HG03159 (cell line): ENCODE measurements around the gene MPIG6B.

Experiments
- ATAC-seq: cut with Tn5 transposase; IDR thresholded peaks from one replicate; pipeline ENCODE4 v1.9.1; 2021; ENCODE audit warnings: mild to moderate bottlenecking, moderate library complexity; ENCODE audit not compliant: unreplicated experiment

The MPIG6B gene

DNA sequence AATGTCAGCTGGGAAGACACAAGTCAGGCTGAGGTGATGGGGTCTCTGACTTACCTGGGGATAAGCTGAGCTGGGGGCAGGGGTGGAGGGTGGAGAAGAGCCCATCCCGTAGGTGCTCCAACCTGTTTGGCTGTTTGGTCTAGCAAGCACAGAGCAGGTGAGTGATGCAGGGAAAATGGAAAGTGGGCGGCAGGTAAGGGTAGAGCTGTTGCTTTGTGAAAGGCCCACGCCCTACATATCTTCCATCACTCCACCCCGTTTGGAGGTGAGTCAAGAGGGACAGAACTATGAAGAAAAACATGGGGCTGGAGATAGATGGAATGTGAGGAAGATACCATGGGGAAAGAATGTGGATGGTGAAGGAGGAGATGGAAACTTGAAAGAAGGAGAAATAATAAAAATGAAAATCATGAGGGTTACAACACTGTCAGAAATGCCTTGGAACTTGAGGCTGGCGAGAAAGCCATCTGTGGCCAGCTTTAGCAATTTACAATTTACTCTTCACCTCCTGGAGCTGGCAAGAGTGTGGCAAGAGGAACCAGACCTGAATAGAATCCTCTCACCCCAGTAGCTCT, 2.9 kb upstream of the MPIG6B start:
- ATAC-seq = no peak

DNA sequence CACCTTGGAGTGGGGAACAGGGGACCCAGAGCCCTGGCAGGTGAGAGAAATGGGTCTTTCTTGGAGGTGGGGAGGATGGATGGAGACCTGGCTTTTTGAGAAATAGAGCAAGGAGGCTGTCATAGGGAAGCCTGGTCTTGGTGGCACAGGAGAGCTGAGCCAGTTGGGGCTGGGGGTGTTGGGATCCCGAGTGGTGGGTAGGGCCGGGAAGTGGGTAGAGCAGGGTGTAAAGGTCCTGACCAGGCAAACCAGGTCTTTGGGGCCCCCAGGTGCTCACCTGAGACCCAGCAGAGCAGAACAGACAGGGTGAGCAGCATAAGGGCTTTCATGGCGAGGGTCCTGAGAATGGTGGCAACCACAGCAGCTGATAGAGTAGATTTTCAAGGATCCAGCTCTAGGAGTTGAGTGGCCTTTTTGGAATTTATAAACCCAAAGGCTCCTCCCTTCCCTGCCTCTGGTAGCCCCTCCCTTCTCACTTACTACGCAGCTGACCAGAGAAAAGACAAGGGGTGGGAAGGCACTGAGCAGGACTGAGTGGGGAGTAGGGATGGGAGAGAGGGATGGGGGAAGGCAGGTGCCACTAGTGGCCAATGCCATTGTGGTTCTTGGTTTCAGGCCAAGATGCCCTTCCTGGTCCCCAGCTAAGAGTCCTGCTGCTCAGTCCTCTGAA, 1.7 kb upstream of the MPIG6B start, which contains the start of gene LY6G6C:
Gene LY6G6C (minus strand): TSS at position 396 of the 670 bp plus-strand sequence. CDS start 67 bp downstream, at position 329.
- no peak for ATAC-seq

- ATAC-seq = no peak
Observed at GRCh38 chr6:31722173-31722572, 1.0 kb upstream of the MPIG6B start.

DNA sequence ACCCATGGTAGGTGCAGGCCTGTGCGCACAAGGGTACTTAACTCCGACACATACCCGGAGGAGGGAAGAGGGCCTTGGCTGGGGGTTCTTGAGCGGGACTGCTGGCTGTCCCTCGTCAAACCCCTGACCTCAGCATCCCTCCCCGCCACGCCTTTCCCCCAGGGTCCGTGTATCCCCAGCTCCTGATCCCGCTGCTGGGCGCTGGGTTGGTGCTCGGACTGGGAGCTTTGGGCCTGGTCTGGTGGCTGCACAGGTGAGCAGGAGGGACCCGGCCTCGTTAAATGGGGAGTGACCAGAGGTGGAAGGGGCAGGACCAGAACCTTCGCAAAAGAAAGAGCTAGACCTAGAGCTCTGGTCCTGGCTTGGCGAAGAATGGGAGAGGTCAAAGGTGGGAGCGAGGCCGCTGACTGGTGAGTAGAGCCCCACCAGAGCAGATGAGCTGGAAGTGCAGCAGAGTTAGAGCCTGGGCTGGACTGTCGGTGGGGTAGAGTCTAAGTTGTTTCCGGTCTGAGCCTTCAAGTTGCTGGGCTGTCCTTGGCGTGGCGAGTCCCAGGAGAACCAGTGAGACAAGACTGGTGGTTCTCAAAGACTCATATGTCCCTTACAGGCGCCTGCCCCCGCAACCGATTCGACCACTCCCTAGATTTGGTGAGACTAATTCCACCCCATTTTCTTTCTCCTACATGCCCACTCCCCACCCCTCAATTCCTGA, 963 bp downstream of the MPIG6B start:
- ATAC-seq = no peak

DNA sequence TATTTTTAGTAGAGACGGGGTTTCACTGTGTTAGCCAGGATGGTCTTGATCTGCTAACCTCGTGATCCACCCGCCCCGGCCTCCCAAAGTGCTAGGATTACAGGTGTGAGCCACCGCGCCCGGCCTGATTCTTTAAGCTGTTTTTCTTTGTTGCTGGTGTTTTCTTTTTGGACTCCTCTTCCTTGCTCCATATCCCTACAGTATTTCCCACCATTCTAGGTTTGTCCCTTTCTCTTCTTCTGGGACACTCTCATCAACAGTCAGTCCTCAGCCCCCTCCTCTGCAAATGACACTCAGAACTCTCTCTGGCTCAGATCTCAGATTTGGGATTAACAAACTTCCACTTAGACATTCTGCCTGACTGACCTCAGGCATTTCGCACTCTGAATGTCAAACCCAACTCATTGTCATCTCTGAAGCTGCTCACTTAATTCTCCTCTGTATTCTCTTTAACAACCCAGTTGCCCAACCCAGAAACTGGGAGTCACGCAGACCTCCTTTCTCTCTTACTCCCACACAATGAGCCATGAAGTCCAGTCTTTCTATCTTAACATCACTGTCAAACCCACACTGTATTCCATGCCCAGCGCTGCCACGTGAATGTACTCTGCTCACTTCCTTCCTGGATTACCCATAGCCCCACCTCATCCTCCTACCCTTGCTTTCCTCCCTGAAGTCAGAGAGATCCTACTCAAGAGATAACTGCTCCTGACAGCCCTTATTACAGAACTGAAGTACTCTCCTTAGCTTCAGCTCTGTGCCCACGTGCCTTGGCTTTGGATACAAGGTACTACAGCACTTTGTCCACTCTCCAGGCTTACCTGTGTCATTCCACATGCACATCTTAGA, 2.6 kb downstream of the MPIG6B start:
- no peak for ATAC-seq

DNA sequence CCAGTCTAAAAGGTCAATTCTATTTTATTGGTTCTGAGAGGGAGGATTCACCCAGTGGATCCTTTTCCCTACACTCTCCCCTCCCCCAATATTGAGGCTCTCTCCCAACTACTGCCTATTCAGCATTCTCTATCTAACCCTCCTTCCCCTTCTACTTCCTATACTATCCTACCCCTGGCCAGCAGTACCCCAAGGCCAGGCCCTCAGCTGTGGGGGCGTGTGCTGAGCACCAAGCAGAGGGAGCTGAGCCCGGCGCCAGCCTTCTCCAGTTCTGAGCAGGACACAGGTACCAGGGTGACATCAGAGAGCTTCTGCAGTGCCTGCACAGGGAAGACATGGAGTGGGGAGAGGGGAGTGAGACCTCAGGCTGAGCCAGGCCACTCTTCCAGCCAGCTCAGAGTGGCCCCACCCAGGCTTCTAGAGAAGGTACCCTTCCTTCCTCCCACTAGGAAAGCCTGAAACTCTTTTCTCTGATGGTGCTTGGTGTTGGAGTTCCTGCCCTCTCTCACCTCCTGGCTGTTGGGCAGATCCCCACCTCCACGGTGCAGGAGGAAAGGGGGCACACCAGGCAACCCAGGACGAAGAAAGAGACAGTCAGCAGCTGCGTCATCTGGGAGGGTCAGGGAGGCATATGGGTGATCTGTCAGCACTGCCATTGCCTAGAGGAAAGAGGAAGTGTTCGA, 4.0 kb downstream of the MPIG6B start:
- ATAC-seq = peak; percentile 52

DNA sequence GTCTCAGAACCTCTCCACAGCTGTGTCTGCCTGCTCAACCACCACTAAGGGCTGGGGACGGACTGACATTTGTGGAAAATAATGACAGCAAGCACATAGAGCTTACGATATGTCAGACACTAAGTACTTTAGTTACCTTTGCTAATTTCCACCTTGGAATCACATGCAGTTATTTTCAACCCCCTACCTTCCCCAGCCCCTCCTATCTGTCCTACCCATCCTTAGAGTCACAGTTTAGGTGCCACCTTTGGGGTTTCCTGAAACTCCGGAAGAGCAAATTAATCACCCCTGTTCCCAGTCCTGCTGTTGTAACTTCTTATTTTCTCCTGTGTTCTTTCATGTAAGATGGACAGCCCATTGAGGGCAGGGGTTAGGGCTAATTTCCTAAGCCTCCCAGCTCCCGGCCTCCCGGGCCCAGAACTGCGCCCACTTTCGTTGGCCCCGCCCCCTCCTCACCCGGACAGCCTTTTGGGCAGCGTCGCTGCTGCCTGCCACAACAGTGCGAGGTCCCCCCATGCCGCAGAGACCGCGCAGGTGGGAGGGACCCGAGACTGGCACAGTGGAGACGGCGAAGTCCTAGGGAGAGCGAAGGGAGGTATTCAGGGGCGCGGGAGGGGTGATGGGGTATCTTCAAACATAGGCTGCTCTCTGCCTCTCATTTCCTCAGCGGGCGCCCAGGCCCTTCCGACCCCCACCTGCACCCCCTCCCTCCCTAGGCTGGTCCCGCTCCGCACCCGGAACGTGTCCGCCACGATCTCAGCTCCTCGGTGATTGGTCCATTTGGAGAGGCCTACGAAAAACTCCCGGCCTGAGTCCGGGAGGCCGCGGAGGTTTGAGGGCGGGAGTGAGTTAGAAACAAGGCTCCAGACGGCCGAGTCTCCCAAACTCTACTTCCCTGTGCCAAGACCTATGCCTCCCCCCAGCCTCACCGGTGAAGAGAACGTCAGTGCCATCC, 4.8 kb downstream of the MPIG6B start:
- ATAC-seq = no peak

GRCh38 chr6:31728767-31729514, 5.8 kb downstream of the MPIG6B start, which contains the start of gene DDAH2:
TSS of gene DDAH2 (minus strand) at chr6:31729299. CDS start at chr6:31729161, 138 bp downstream.
- no peak for ATAC-seq

GRCh38 chr6:31729515-31729978, 6.4 kb downstream of the MPIG6B start:
- ATAC-seq = peak; percentile 41

DNA sequence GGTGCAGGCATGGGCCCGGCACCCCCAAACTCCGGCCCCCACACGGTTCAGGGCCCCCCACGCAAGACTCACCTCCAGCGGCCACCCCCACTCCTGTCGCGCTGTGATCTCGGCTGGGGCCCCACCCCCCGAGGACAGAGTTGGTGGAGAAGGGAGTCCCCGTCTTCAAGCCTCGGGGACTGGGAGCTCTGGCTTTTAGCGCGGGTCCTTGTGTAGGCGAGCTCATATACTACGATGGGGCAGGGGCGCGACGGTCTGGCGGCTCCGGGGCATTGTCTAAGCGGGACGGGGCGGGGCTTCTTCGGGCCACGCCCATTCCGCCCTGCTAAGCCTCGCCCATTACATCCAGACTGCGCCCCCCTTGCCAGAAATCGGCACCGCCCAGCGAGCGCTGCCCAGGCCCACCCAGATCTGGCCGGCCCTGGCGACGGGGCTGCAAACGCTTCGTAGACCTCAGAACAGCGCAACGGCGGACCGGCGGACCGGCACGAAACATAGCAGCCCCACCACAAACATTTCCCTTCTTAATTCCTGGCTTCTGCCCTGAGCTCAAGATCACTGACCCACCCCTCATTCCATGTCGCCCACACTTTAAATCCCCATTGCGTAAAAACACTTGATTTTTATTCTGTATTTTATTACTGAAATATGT, 6.9 kb downstream of the MPIG6B start:
- ATAC-seq = peak; percentile 30

- ATAC-seq = no peak
Observed at GRCh38 chr6:31730631-31731086, 7.5 kb downstream of the MPIG6B start.

DNA sequence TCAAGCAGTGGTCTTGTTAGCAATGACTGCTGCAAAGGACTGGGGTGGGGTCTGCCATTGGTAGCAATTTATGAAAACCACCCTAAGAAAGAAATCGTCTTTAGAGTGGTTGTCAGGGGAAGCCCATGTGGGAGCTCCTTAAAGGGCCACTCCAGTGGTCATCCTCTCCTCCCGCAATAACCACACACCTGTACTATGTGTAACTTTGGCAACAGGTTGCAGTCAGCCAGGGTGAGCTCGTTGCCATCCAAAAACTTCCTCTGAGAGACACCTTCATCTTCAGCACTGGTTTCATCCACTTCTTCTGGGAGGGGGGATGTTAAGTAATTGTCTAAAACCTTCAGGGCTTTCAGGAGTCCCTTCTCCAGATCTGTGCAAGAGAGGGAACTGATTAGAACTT, 8.9 kb downstream of the MPIG6B start:
- ATAC-seq = no peak

- ATAC-seq = no peak
Observed at GRCh38 chr6:31733734-31734133, 10.6 kb downstream of the MPIG6B start.

- ATAC-seq = no peak
Observed at GRCh38 chr6:31734247-31734820, 11.2 kb downstream of the MPIG6B start.

DNA sequence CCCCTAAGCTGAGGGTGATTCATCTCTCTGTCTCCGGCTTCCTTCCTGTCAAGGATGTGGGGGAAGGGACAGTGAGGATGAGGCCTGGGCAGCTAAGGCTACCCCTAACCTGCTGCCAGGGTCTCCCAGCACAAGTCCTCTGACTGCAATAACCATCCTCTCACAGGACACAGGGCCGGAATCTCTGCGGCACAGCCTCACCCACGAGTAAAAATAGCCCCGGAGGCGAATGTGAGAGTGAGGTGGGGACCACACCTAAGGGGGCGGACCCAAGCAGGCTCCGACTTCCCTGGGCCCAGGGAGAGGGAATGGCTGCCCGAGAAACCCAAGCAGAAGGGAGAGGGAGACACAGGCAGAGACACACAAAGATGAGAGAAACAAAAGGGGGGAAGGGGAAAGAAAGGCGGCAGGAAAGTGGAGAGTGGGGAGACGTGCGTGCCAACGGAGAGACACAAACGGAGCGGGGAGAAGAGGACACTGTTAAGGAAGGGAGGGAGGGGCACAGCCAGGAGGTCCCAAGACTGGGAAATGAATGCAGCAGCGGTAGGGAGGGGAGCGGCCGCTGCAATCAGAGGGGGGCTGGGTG, 11.7 kb downstream of the MPIG6B start:
- no peak for ATAC-seq

- no peak for ATAC-seq
Observed at GRCh38 chr6:31736021-31736767, 13.0 kb downstream of the MPIG6B start, which contains the start of gene CLIC1. TSS of gene CLIC1 (minus strand) at chr6:31736530. CDS start at chr6:31736300, 230 bp downstream.
